B cell (primary cell): ENCODE data around the gene CAPN5. TPM values are rescaled to one million over a fixed set of nuclear protein-coding genes. Genes with fewer than 3 reads are reported as not detected.

ENCODE experiments used
- ATAC-seq: fragments of 200-7000 bp; cut with Tn5 transposase; one replicate; pipeline ENCODE4 v1.10.0; 2021; ENCODE audit warnings: low read depth, mild to moderate bottlenecking, moderate number of reproducible peaks, moderate library complexity
- CTCF ChIA-PET: fragments of 350-600 bp; sonication (Branson Sonifier 250); formaldehyde crosslinking; loops from one replicate; lab custom pipeline; 2021; ENCODE audit warnings: antibody characterized with exemption, inconsistent platforms; lab: Charles Lee
- POLR2A ChIA-PET: fragments of 350-600 bp; sonication (Branson Sonifier 250); formaldehyde crosslinking; loops from one replicate; lab custom pipeline; 2021; ENCODE audit warnings: antibody characterized with exemption; lab: Charles Lee
- DNase-seq: peaks from one replicate; pipeline ENCODE4 v3.0.0; 2013
- H2AFZ ChIP-seq: 2 replicates; pipeline ENCODE4 v1.6.1; 2012; ENCODE audit warnings: mild to moderate bottlenecking, low read depth, low read length; ENCODE audit not compliant: insufficient read depth, poor library complexity, severe bottlenecking
- H3K27ac ChIP-seq, 2 donors: 1 replicate in 1 of 2; 2 replicates in 1 of 2; pipeline ENCODE4 v1.5.1; 2012 to 2013; ENCODE audit warnings: low read length in 2 of 2, mild to moderate bottlenecking in 2 of 2, moderate library complexity in 1 of 2
- H3K27me3 ChIP-seq, 4 experiments: fragments of 200-600 bp in 1 of 4; sonication (generic) in 1 of 4; replicated peaks in 1 of 4; 1 replicate in 2 of 4; 2 replicates in 2 of 4; pipeline versions ENCODE4 v1.6.1 to v1.7.0; 2013 to 2016; ENCODE audit warnings: low read length in 3 of 4, mild to moderate bottlenecking in 2 of 4, mixed read lengths in 1 of 4, moderate library complexity in 1 of 4; ENCODE audit not compliant: insufficient read depth in 4 of 4, control insufficient read depth in 3 of 4; ENCODE audit errors: control extremely low read depth in 1 of 4
- H3K36me3 ChIP-seq, 2 experiments: replicated peaks in 1 of 2; 1 replicate in 1 of 2; 2 replicates in 1 of 2; pipeline versions ENCODE4 v1.6.1 to v1.7.1; 2013; ENCODE audit warnings: low read length in 1 of 2; ENCODE audit not compliant: insufficient read depth in 2 of 2, control insufficient read depth in 1 of 2; ENCODE audit errors: control extremely low read depth in 1 of 2, extremely low read depth in 1 of 2
- H3K4me1 ChIP-seq, 2 donors: fragments of 200-600 bp in 1 of 2; sonication (generic) in 1 of 2; 1 replicate in 1 of 2; 2 replicates in 1 of 2; pipeline versions ENCODE4 v1.5.1 to v1.6.1; 2013 to 2017; ENCODE audit warnings: low read length in 2 of 2; ENCODE audit not compliant: control insufficient read depth in 2 of 2, insufficient read depth in 2 of 2
- H3K4me2 ChIP-seq: replicated peaks from 2 replicates; pipeline ENCODE3; 2012; ENCODE audit warnings: mild to moderate bottlenecking, low read depth, low read length; ENCODE audit not compliant: poor library complexity, severe bottlenecking
- H3K4me3 ChIP-seq, 5 experiments: fragments of 200-600 bp in 1 of 5; sonication (generic) in 1 of 5; 1 replicate in 3 of 5; 2 replicates in 2 of 5; pipeline versions ENCODE4 v1.5.1 to v1.7.0; 2011 to 2016; ENCODE audit warnings: low read length in 4 of 5, mild to moderate bottlenecking in 4 of 5, low read depth in 2 of 5, control low read depth in 1 of 5, moderate library complexity in 1 of 5; ENCODE audit not compliant: insufficient read depth in 1 of 5; ENCODE audit errors: control extremely low read depth in 1 of 5, extremely low read depth in 1 of 5
- H3K79me2 ChIP-seq: fragments of 200-600 bp; sonication (generic); one replicate; pipeline ENCODE4 v1.6.0; 2016; ENCODE audit warnings: low read length; ENCODE audit not compliant: control insufficient read depth, insufficient read depth
- H3K9ac ChIP-seq: fragments of 200-600 bp; sonication (generic); 2 replicates; pipeline ENCODE4 v1.6.1; 2017; ENCODE audit warnings: mild to moderate bottlenecking, low read length, moderate library complexity
- H3K9me3 ChIP-seq, 3 donors: one replicate each; pipeline versions ENCODE4 v1.6.1 to v1.7.1; 2013; ENCODE audit warnings: low read length in 2 of 3; ENCODE audit not compliant: control insufficient read depth in 2 of 3, insufficient read depth in 1 of 3; ENCODE audit errors: control extremely low read depth in 1 of 3
- H4K20me1 ChIP-seq: 2 replicates; pipeline ENCODE4 v1.6.0; 2012; ENCODE audit warnings: mild to moderate bottlenecking, low read length; ENCODE audit not compliant: insufficient read depth, control insufficient read depth, poor library complexity, severe bottlenecking
- H3K27ac Mint-ChIP-seq: one replicate; pipeline ENCODE4 v1.8.0; 2021; ENCODE audit warnings: mixed read lengths
- H3K27me3 Mint-ChIP-seq: one replicate; pipeline ENCODE4 v1.8.0; 2021; ENCODE audit warnings: mixed read lengths
- H3K4me1 Mint-ChIP-seq: one replicate; pipeline ENCODE4 v1.8.0; 2021; ENCODE audit warnings: mixed read lengths
- H3K4me3 Mint-ChIP-seq: one replicate; pipeline ENCODE4 v1.8.0; 2021; ENCODE audit warnings: mixed read lengths
- H3K9me3 Mint-ChIP-seq: one replicate; pipeline ENCODE4 v1.8.0; 2022; ENCODE audit warnings: mixed read lengths; ENCODE audit not compliant: insufficient read depth
- CTCF ChIP-seq: fragments of 200-600 bp; IDR thresholded peaks from one replicate; pipeline ENCODE4 v1.8.0; 2022; ENCODE audit warnings: antibody characterized with exemption, mild to moderate bottlenecking
- EZH2 ChIP-seq: IDR thresholded peaks from 2 replicates; pipeline ENCODE4 v1.6.1; 2012; ENCODE audit warnings: borderline replicate concordance, low read depth, mild to moderate bottlenecking, moderate library complexity, low read length; ENCODE audit not compliant: insufficient read depth, poor library complexity, severe bottlenecking
- WGBS: methylation state at CpG from one replicate; pipeline ENCODE4 v1.1.5; 2013; ENCODE audit warnings: missing lambda C conversion rate; ENCODE audit not compliant: insufficient coverage; 5-methylcytosine and 5-hydroxymethylcytosine counted together
- intact Hi-C: fragments of 100-400 bp; cut with micrococcal nuclease; formaldehyde crosslinking; loops from one replicate; pipeline ENCODE4 v1.10.0; 2022
- polyA plus RNA-seq: library from polyadenylated mRNA; depleted of rRNA; stranded (reverse); fragments of >200 nt; gene quantifications from 2 replicates; pipeline ENCODE4 v1.2.3, GENCODE V29; 2012
- total RNA-seq, 2 donors: library from RNA; stranded (reverse); fragments of 120-200 nt in 1 of 2; gene quantifications; 1 replicate in 1 of 2; 2 replicates in 1 of 2; pipeline versions ENCODE4 v1.2.3 to v1.2.4, GENCODE V29; 2013 to 2022

The CAPN5 gene
- total and polyA plus RNA-seq, 2 donors (not counting 1 experiment from before 2014, with no cell fraction given): 0.74 to 0.78 TPM

- Mint-ChIP-seq H3K27ac (no peak within 1 kb of the TSS), H3K4me1 (no peaks in the 10 kb centered on the region), H3K4me3 (no peak within 1 kb of the TSS), H3K27me3 (no peaks in the 10 kb centered on the region), H3K9me3 (no peaks in the 10 kb centered on the region)
- Histone ChIP-seq H3K27me3 (no peaks in the 10 kb centered on the region), H3K9ac (no peak within 1 kb of the TSS), H3K27ac (no peak within 1 kb of the TSS), H3K79me2 (no peaks in the 10 kb centered on the region), H3K4me3 (no peak within 1 kb of the TSS), H3K36me3 (no peaks in the 10 kb centered on the region), H2AFZ (no peak within 1 kb of the TSS), H3K4me1 (no peaks in the 10 kb centered on the region), H4K20me1 (no peaks in the 10 kb centered on the region), H3K4me2 (no peak within 1 kb of the TSS), H3K9me3 (peaks cover 0 to 4% (median 0%) of the 10 kb centered on the region in 3 donors)
- intact Hi-C loops: no loop called here
- POLR2A ChIA-PET: no interaction called here
- DNase-seq: no peak
- WGBS: 92% methylated on average over 31 of the region's 37 CpGs
- TF ChIP-seq EZH2 (no peak), CTCF (no peak)
- CTCF ChIA-PET: interaction anchor here (1.6 kb wide), 1 partner anchor 11 kb away, joined by 5 read pairs; no protein-coding TSS in a partner anchor
- ATAC-seq: no peak
Measured at GRCh38 chr11:77102246-77103210, 35.8 kb downstream of the CAPN5 start, which contains the start of gene OMP. Gene OMP, plus strand, starts transcription at chr11:77102840. Its CDS starts 0 bp downstream, at chr11:77102840.

DNA sequence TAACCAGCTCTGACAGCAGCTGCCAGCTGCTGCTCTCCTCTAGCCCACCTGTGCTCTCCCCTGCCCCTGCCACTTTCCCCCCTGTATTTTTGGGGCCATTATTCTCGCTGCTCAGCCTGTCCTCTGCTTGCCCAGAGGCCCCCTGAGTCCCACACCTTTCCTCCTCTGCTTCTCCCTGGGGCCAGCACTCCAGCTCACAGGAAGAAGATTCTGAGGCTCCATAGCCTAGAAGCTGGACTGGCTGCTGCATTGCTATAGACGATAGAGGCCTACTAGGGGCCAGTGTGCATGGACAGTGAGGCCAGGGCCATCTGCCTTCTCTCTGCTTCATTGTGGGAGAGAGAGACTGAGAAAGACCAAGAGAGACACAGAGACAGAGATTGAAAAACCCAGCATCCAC is 36.5 kb downstream of the CAPN5 start:
- intact Hi-C loops: no loop called here
- no peaks in the 10 kb centered on the region for H3K36me3 ChIP-seq
- CTCF ChIA-PET: interaction anchor here (1.6 kb wide), 1 partner anchor 12 kb away, joined by 5 read pairs; no protein-coding TSS in a partner anchor
- no peaks in the 10 kb centered on the region for H3K4me1 ChIP-seq
- POLR2A ChIA-PET: no interaction called here
- H2AFZ ChIP-seq: no peak overlapping the region
- H3K9me3 ChIP-seq: peaks cover 0 to 4% (median 0%) of the 10 kb centered on the region in 3 donors
- H3K9ac ChIP-seq: no peak overlapping the region
- no peak for DNase-seq
- H4K20me1 ChIP-seq: no peaks in the 10 kb centered on the region
- H3K4me2 ChIP-seq: no peak overlapping the region
- no peaks in the 10 kb centered on the region for H3K27me3 ChIP-seq
- no peak overlapping the region for H3K4me3 ChIP-seq
- Mint-ChIP-seq H3K9me3 (no peaks in the 10 kb centered on the region), H3K27me3 (no peaks in the 10 kb centered on the region), H3K4me1 (no peaks in the 10 kb centered on the region), H3K4me3 (no peak overlapping the region), H3K27ac (no peak overlapping the region)
- 81% methylated on average over 2 of the region's 2 CpGs for WGBS
- no peak for TF ChIP-seq EZH2
- no peak for TF ChIP-seq CTCF
- no peaks in the 10 kb centered on the region for H3K79me2 ChIP-seq
- ATAC-seq: no peak
- no peak overlapping the region for H3K27ac ChIP-seq
